CD4-positive, alpha-beta T cell treated with Interleukin-4 for 1 hour (primary cell): Measurements from ENCODE around the gene HIF1A.
"Not testable (repeated sequence)": the region's sequence is repeated elsewhere in the genome, so short reads cannot be mapped to it uniquely, and the experiment has no call there.

Source experiments
- DNase-seq, 2 donors: peaks; one replicate each; pipeline ENCODE4 v3.0.0-alpha.2; 2020 to 2022

The HIF1A gene

GRCh38 chr14:61710853-61711817 lies 15.8 kb downstream of the HIF1A start:
- no peak for DNase-seq

- DNase-seq = no peak
Observed at GRCh38 chr14:61712137-61712536, 16.8 kb downstream of the HIF1A start.

GRCh38 chr14:61713724-61714437 lies 18.6 kb downstream of the HIF1A start:
- DNase-seq = no peak

- no peak for DNase-seq
Observed at GRCh38 chr14:61716956-61717355, 21.6 kb downstream of the HIF1A start.

GRCh38 chr14:61718039-61718438 lies 22.7 kb downstream of the HIF1A start:
- DNase-seq = no peak

GRCh38 chr14:61719344-61720293 lies 24.3 kb downstream of the HIF1A start:
- peak in 1 of 2 donors; percentile 52 for DNase-seq

GRCh38 chr14:61720294-61720661 lies 25.0 kb downstream of the HIF1A start:
- no peak for DNase-seq

- no peak for DNase-seq
Observed at GRCh38 chr14:61720741-61721140, 25.4 kb downstream of the HIF1A start.

GRCh38 chr14:61724133-61724532 lies 28.8 kb downstream of the HIF1A start:
- DNase-seq = no peak

- no peak for DNase-seq
Observed at GRCh38 chr14:61726778-61727658, 31.7 kb downstream of the HIF1A start.

GRCh38 chr14:61730756-61731373 lies 35.6 kb downstream of the HIF1A start:
- DNase-seq = peak in 1 of 2 donors; percentile 46

GRCh38 chr14:61733972-61734371 lies 38.7 kb downstream of the HIF1A start:
- DNase-seq = no peak

GRCh38 chr14:61736751-61737150 lies 41.4 kb downstream of the HIF1A start:
- no peak for DNase-seq

GRCh38 chr14:61737915-61738314 lies 42.6 kb downstream of the HIF1A start:
- no peak for DNase-seq

- no peak for DNase-seq
Observed at GRCh38 chr14:61739133-61739532, 43.8 kb downstream of the HIF1A start.

GRCh38 chr14:61742371-61742770 lies 47.1 kb downstream of the HIF1A start:
- DNase-seq = no peak

- DNase-seq = no peak
Observed at GRCh38 chr14:61744238-61744637, 48.9 kb downstream of the HIF1A start.

GRCh38 chr14:61746346-61746745 lies 51.0 kb downstream of the HIF1A start:
- DNase-seq = not testable (repeated sequence)

- DNase-seq = no peak
Observed at GRCh38 chr14:61746881-61747280, 51.6 kb downstream of the HIF1A start.

- DNase-seq = no peak
Observed at GRCh38 chr14:61747342-61747741, 52.0 kb downstream of the HIF1A start.

- DNase-seq = no peak
Observed at GRCh38 chr14:61749264-61749663, 54.0 kb downstream of the HIF1A start.
